DOHH2 (cell line): ENCODE results near the gene FBXW7.

Source experiments
- H3F3A ChIP-seq: fragments of 200-600 bp; sonication (generic), shearing (Covaris generic); 2 replicates; pipeline ENCODE4 v1.6.0; 2016; ENCODE audit warnings: antibody characterized with exemption, mild to moderate bottlenecking; ENCODE audit not compliant: control insufficient read depth, insufficient read depth
- H3K27ac ChIP-seq: fragments of 200-600 bp; sonication (generic); 2 replicates; pipeline ENCODE4 v1.5.1; 2014; ENCODE audit warnings: low read depth, mild to moderate bottlenecking, low read length, moderate library complexity
- H3K27me3 ChIP-seq: fragments of 200-600 bp; sonication (generic); 2 replicates; pipeline ENCODE4 v1.6.1; 2014; ENCODE audit warnings: mild to moderate bottlenecking, low read length, mixed read lengths; ENCODE audit not compliant: control insufficient read depth
- H3K36me3 ChIP-seq: fragments of 200-600 bp; sonication (generic); 2 replicates; pipeline ENCODE4 v1.6.1; 2014; ENCODE audit warnings: mild to moderate bottlenecking, low read length, moderate library complexity, mixed read lengths; ENCODE audit not compliant: control insufficient read depth
- H3K4me1 ChIP-seq: fragments of 200-600 bp; sonication (generic); 2 replicates; pipeline ENCODE4 v1.6.1; 2014; ENCODE audit warnings: mild to moderate bottlenecking, low read length, mixed read lengths; ENCODE audit not compliant: control insufficient read depth
- H3K4me2 ChIP-seq: fragments of 200-600 bp; sonication (generic); 2 replicates; pipeline ENCODE4 v1.6.0; 2014; ENCODE audit warnings: mild to moderate bottlenecking, low read length, moderate library complexity
- H3K4me3 ChIP-seq: fragments of 200-600 bp; sonication (generic); 2 replicates; pipeline ENCODE4 v1.5.1; 2014; ENCODE audit warnings: mild to moderate bottlenecking, low read length, mixed read lengths
- H3K79me2 ChIP-seq: fragments of 200-600 bp; sonication (generic); 2 replicates; pipeline ENCODE4 v1.6.1; 2014; ENCODE audit warnings: mild to moderate bottlenecking, low read length, mixed read lengths; ENCODE audit not compliant: control insufficient read depth
- H3K9me2 ChIP-seq: fragments of 200-600 bp; sonication (generic); replicated peaks from 2 replicates; pipeline ENCODE4 v1.6.1; 2014; ENCODE audit warnings: mild to moderate bottlenecking, low read length, mixed read lengths; ENCODE audit not compliant: control insufficient read depth
- H3K9me3 ChIP-seq: fragments of 200-600 bp; sonication (generic); 2 replicates; pipeline ENCODE4 v1.6.1; 2014; ENCODE audit warnings: antibody characterized with exemption, low read length, mixed read lengths; ENCODE audit not compliant: control insufficient read depth, insufficient read depth
- H4K20me1 ChIP-seq: fragments of 200-600 bp; sonication (generic); 2 replicates; pipeline ENCODE4 v1.6.0; 2014; ENCODE audit warnings: low read depth, mild to moderate bottlenecking, antibody characterized with exemption, low read length, moderate library complexity; ENCODE audit not compliant: control insufficient read depth, insufficient read depth
- CTCF ChIP-seq: fragments of 200-600 bp; sonication (generic); IDR thresholded peaks from one replicate; pipeline ENCODE4 v1.5.1; 2014; ENCODE audit warnings: antibody characterized with exemption, mild to moderate bottlenecking, low read depth, low read length; ENCODE audit not compliant: poor library complexity, severe bottlenecking
- EZH2phosphoT487 ChIP-seq: fragments of 200-600 bp; sonication (generic); IDR thresholded peaks from 2 replicates; pipeline ENCODE4 v1.6.1; 2017; ENCODE audit warnings: borderline replicate concordance, mild to moderate bottlenecking, antibody characterized with exemption, low read length, moderate library complexity, mixed read lengths

Gene FBXW7

GRCh38 chr4:152522245-152522644, 13.6 kb downstream of the FBXW7 start:
- Histone ChIP-seq H3K9me2 (no peaks in the 10 kb centered on the region), H3F3A (no peaks in the 10 kb centered on the region; the same call in 1 of the 2 replicates), H3K4me1 (peaks cover 34% of the 10 kb centered on the region), H3K4me2 (no peak overlapping the region), H3K9me3 (no peaks in the 10 kb centered on the region), H3K4me3 (no peak overlapping the region), H3K79me2 (peaks cover 96% of the 10 kb centered on the region), H3K27ac (no peak overlapping the region), H3K27me3 (no peaks in the 10 kb centered on the region), H4K20me1 (peaks cover 7% of the 10 kb centered on the region; the same call in 1 of the 2 replicates), H3K36me3 (peaks cover 12% of the 10 kb centered on the region; the same call in 1 of the 2 replicates)
- TF ChIP-seq EZH2phosphoT487 (no peak), CTCF (no peak)

- Histone ChIP-seq H3K9me2 (no peaks in the 10 kb centered on the region), H3F3A (no peaks in the 10 kb centered on the region), H3K79me2 (peaks cover 93% of the 10 kb centered on the region), H3K4me1 (peaks cover 34% of the 10 kb centered on the region), H3K4me3 (no peak overlapping the region), H4K20me1 (no peaks in the 10 kb centered on the region), H3K27me3 (no peaks in the 10 kb centered on the region), H3K4me2 (no peak overlapping the region), H3K9me3 (no peaks in the 10 kb centered on the region), H3K27ac (no peak overlapping the region), H3K36me3 (peaks cover 9% of the 10 kb centered on the region; the same call in 1 of the 2 replicates)
- TF ChIP-seq EZH2phosphoT487 = no peak
- no peak for TF ChIP-seq CTCF
Observed at GRCh38 chr4:152516156-152516555, 19.7 kb downstream of the FBXW7 start.

- Histone ChIP-seq H3K4me1 (peaks cover 38% of the 10 kb centered on the region), H3K4me3 (no peak overlapping the region), H3K27me3 (no peaks in the 10 kb centered on the region), H3K4me2 (no peak overlapping the region), H3K9me3 (no peaks in the 10 kb centered on the region), H3K79me2 (peaks cover 93% of the 10 kb centered on the region), H3K36me3 (peaks cover 9% of the 10 kb centered on the region; the same call in 1 of the 2 replicates), H3F3A (no peaks in the 10 kb centered on the region), H3K9me2 (no peaks in the 10 kb centered on the region), H4K20me1 (no peaks in the 10 kb centered on the region), H3K27ac (no peak overlapping the region)
- TF ChIP-seq EZH2phosphoT487 (no peak), CTCF (no peak)
Observed at GRCh38 chr4:152515678-152516077, 20.2 kb downstream of the FBXW7 start.
